Measurements from ENCODE around the gene ANAPC5. TPM values are rescaled to one million over a fixed set of nuclear protein-coding genes. Genes with fewer than 3 reads are reported as not detected.

The ANAPC5 gene
- total RNA-seq, 4 donors from 2014 or later = 79.7 to 243 (median 107) TPM

- H3K9me3 ChIP-seq = no peaks in the 10 kb centered on the region
- TF ChIP-seq POLR2A (IDR thresholded peaks at IDR 0.05) = no peak
- TF ChIP-seq CTCF (IDR thresholded peaks at IDR 0.05) = no peak
- no peak overlapping the region for H3K4me3 ChIP-seq
- DNase-seq = no peak
- H3K27me3 ChIP-seq = no peaks in the 10 kb centered on the region
- H3K4me1 ChIP-seq = peaks cover 0 to 6% of the 10 kb centered on the region in 2 donors
- no peak overlapping the region for H3K27ac ChIP-seq
- intact Hi-C loops (cut with DNase I; ENCODE audit: low total_unique reads) = no loop called here
- no peaks in the 10 kb centered on the region for H3K36me3 ChIP-seq
Observed at GRCh38 chr12:121346747-121347146, 5.5 kb downstream of the ANAPC5 start.

- no peak overlapping the region for H3K27ac ChIP-seq
- H3K4me3 ChIP-seq = no peak overlapping the region
- no peak for DNase-seq
- no peaks in the 10 kb centered on the region for H3K36me3 ChIP-seq
- no peak for TF ChIP-seq POLR2A (IDR thresholded peaks at IDR 0.05)
- no peak for TF ChIP-seq CTCF (IDR thresholded peaks at IDR 0.05)
- no peaks in the 10 kb centered on the region for H3K27me3 ChIP-seq
- no peaks in the 10 kb centered on the region for H3K4me1 ChIP-seq
- no peaks in the 10 kb centered on the region for H3K9me3 ChIP-seq
- intact Hi-C loops (cut with DNase I; ENCODE audit: low total_unique reads) = no loop called here
Observed at GRCh38 chr12:121345151-121345815, 6.9 kb downstream of the ANAPC5 start.

GRCh38 chr12:121344506-121344905, 7.7 kb downstream of the ANAPC5 start:
- H3K4me3 ChIP-seq = no peak overlapping the region
- intact Hi-C loops (cut with DNase I; ENCODE audit: low total_unique reads) = no loop called here
- no peak for DNase-seq
- H3K36me3 ChIP-seq = no peaks in the 10 kb centered on the region
- H3K27ac ChIP-seq = no peak overlapping the region
- H3K4me1 ChIP-seq = no peaks in the 10 kb centered on the region
- no peak for TF ChIP-seq CTCF (IDR thresholded peaks at IDR 0.05)
- TF ChIP-seq POLR2A (IDR thresholded peaks at IDR 0.05) = no peak
- H3K27me3 ChIP-seq = no peaks in the 10 kb centered on the region
- no peaks in the 10 kb centered on the region for H3K9me3 ChIP-seq

- H3K27ac ChIP-seq = no peak overlapping the region
- H3K9me3 ChIP-seq = no peaks in the 10 kb centered on the region
- H3K4me1 ChIP-seq = no peaks in the 10 kb centered on the region
- H3K4me3 ChIP-seq = no peak overlapping the region
- DNase-seq = no peak
- TF ChIP-seq POLR2A (IDR thresholded peaks at IDR 0.05) = no peak
- no peak for TF ChIP-seq CTCF (IDR thresholded peaks at IDR 0.05)
- H3K27me3 ChIP-seq = no peaks in the 10 kb centered on the region
- no peaks in the 10 kb centered on the region for H3K36me3 ChIP-seq
- intact Hi-C loops (cut with DNase I; ENCODE audit: low total_unique reads) = no loop called here
Observed at GRCh38 chr12:121337416-121337815, 14.8 kb downstream of the ANAPC5 start.

GRCh38 chr12:121334513-121335343, 17.5 kb downstream of the ANAPC5 start:
- no peaks in the 10 kb centered on the region for H3K9me3 ChIP-seq
- no peaks in the 10 kb centered on the region for H3K27me3 ChIP-seq
- no peak for TF ChIP-seq POLR2A (IDR thresholded peaks at IDR 0.05)
- TF ChIP-seq CTCF (IDR thresholded peaks at IDR 0.05) = peak; percentile 74 to 81 (median 78)
- no peak for DNase-seq
- H3K27ac ChIP-seq = no peak overlapping the region
- H3K4me3 ChIP-seq = no peak overlapping the region
- intact Hi-C loops (cut with DNase I; ENCODE audit: low total_unique reads) = no loop called here
- no peaks in the 10 kb centered on the region for H3K4me1 ChIP-seq
- no peaks in the 10 kb centered on the region for H3K36me3 ChIP-seq

Data from uterus (tissue), 4 donors.